T-helper 1 cell treated with Interleukin-12 subunit alpha and Interleukin-12 subunit beta and Interleukin-4 antibody, amounts not matched to agents 30 μg/mL and 1 μg/mL, for 36 hours (primary cell): Measurements from ENCODE around the gene NAT9.

Experiments used
- H3K27ac Mint-ChIP-seq: one replicate; pipeline ENCODE4 v1.8.0; 2021; ENCODE audit warnings: mild to moderate bottlenecking, mixed read lengths
- H3K27me3 Mint-ChIP-seq: one replicate; pipeline ENCODE4 v1.8.0; 2021; ENCODE audit warnings: low read depth, mixed read lengths
- H3K36me3 Mint-ChIP-seq: one replicate; pipeline ENCODE4 v1.8.0; 2021; ENCODE audit warnings: low read depth, mixed read lengths
- H3K4me1 Mint-ChIP-seq: one replicate; pipeline ENCODE4 v1.8.0; 2021; ENCODE audit warnings: low read depth, mixed read lengths
- H3K4me3 Mint-ChIP-seq: one replicate; pipeline ENCODE4 v1.8.0; 2021; ENCODE audit warnings: mild to moderate bottlenecking, moderate library complexity, mixed read lengths
- H3K9me3 Mint-ChIP-seq: one replicate; pipeline ENCODE4 v1.8.0; 2021; ENCODE audit warnings: mixed read lengths

Gene NAT9

GRCh38 chr17:74743755-74744154 is 32.4 kb downstream of the NAT9 start:
- H3K36me3 Mint-ChIP-seq, result peaks cover 24% of the 10 kb centered on the region
- H3K27ac Mint-ChIP-seq, result peak overlapping the region; percentile 82
- H3K27me3 Mint-ChIP-seq, result no peaks in the 10 kb centered on the region
- H3K9me3 Mint-ChIP-seq, result no peaks in the 10 kb centered on the region
- peak overlapping the region; percentile 76 for H3K4me3 Mint-ChIP-seq
- peaks cover 65% of the 10 kb centered on the region for H3K4me1 Mint-ChIP-seq

GRCh38 chr17:74742978-74743545 is 33.1 kb downstream of the NAT9 start:
- Mint-ChIP-seq H3K36me3 (peaks cover 25% of the 10 kb centered on the region), H3K27ac (peak overlapping the region; percentile 88), H3K4me1 (peaks cover 71% of the 10 kb centered on the region), H3K9me3 (no peaks in the 10 kb centered on the region), H3K27me3 (no peaks in the 10 kb centered on the region), H3K4me3 (peak overlapping the region; percentile 76)

- H3K27ac Mint-ChIP-seq, result peak overlapping the region; percentile 88
- peak overlapping the region; percentile 71 for H3K4me3 Mint-ChIP-seq
- peaks cover 74% of the 10 kb centered on the region for H3K4me1 Mint-ChIP-seq
- H3K36me3 Mint-ChIP-seq, result peaks cover 25% of the 10 kb centered on the region
- H3K9me3 Mint-ChIP-seq, result no peaks in the 10 kb centered on the region
- H3K27me3 Mint-ChIP-seq, result no peaks in the 10 kb centered on the region
Measured at GRCh38 chr17:74742153-74742515, 34.0 kb downstream of the NAT9 start.

GRCh38 chr17:74740641-74741387 is 35.3 kb downstream of the NAT9 start:
- Mint-ChIP-seq H3K4me1 (peaks cover 70% of the 10 kb centered on the region), H3K27ac (peak overlapping the region; percentile 88), H3K27me3 (peaks cover 4% of the 10 kb centered on the region), H3K9me3 (no peaks in the 10 kb centered on the region), H3K36me3 (peaks cover 25% of the 10 kb centered on the region), H3K4me3 (peak overlapping the region; percentile 70)

GRCh38 chr17:74740173-74740572 is 36.0 kb downstream of the NAT9 start:
- Mint-ChIP-seq H3K27me3 (peaks cover 4% of the 10 kb centered on the region), H3K4me1 (peaks cover 70% of the 10 kb centered on the region), H3K9me3 (no peaks in the 10 kb centered on the region), H3K36me3 (peaks cover 25% of the 10 kb centered on the region), H3K27ac (peak overlapping the region; percentile 82), H3K4me3 (peak overlapping the region; percentile 70)

- Mint-ChIP-seq H3K27ac (peak overlapping the region; percentile 82), H3K9me3 (no peaks in the 10 kb centered on the region), H3K4me1 (peaks cover 68% of the 10 kb centered on the region), H3K27me3 (peaks cover 8% of the 10 kb centered on the region), H3K4me3 (peak overlapping the region; percentile 88), H3K36me3 (peaks cover 22% of the 10 kb centered on the region)
Measured at GRCh38 chr17:74739227-74739831, 36.8 kb downstream of the NAT9 start.

- Mint-ChIP-seq H3K4me1 (peaks cover 58% of the 10 kb centered on the region), H3K27me3 (peaks cover 8% of the 10 kb centered on the region), H3K27ac (peak overlapping the region; percentile 82), H3K36me3 (peaks cover 15% of the 10 kb centered on the region), H3K9me3 (no peaks in the 10 kb centered on the region), H3K4me3 (peak overlapping the region; percentile 88)
Measured at GRCh38 chr17:74738051-74738996, 37.8 kb downstream of the NAT9 start.

GRCh38 chr17:74737299-74738050 is 38.7 kb downstream of the NAT9 start:
- H3K4me3 Mint-ChIP-seq, result peak overlapping the region; percentile 88
- H3K9me3 Mint-ChIP-seq, result no peaks in the 10 kb centered on the region
- H3K4me1 Mint-ChIP-seq, result peaks cover 51% of the 10 kb centered on the region

GRCh38 chr17:74736513-74737298 is 39.4 kb downstream of the NAT9 start, which contains the start of gene RAB37:
TSS of gene RAB37 (plus strand) at chr17:74737256. CDS start at chr17:74737273, 17 bp downstream.
- Mint-ChIP-seq H3K36me3 (peaks cover 10% of the 10 kb centered on the region), H3K27ac (peak within 1 kb of the TSS; percentile 82), H3K4me3 (peak within 1 kb of the TSS; percentile 88), H3K4me1 (peaks cover 43% of the 10 kb centered on the region), H3K9me3 (no peaks in the 10 kb centered on the region), H3K27me3 (peaks cover 8% of the 10 kb centered on the region)

More at GRCh38 chr17:74737299-74738050, 38.7 kb downstream of the NAT9 start:
- H3K27ac Mint-ChIP-seq, result peak overlapping the region; percentile 82
- peaks cover 12% of the 10 kb centered on the region for H3K36me3 Mint-ChIP-seq
- H3K27me3 Mint-ChIP-seq, result peaks cover 8% of the 10 kb centered on the region

- peaks cover 3% of the 10 kb centered on the region for H3K36me3 Mint-ChIP-seq
- peaks cover 34% of the 10 kb centered on the region for H3K4me1 Mint-ChIP-seq
- H3K27ac Mint-ChIP-seq, result no peak overlapping the region
- no peak overlapping the region for H3K4me3 Mint-ChIP-seq
- H3K27me3 Mint-ChIP-seq, result peaks cover 8% of the 10 kb centered on the region
- no peaks in the 10 kb centered on the region for H3K9me3 Mint-ChIP-seq
Measured at GRCh38 chr17:74734256-74734655, 41.9 kb downstream of the NAT9 start.

- no peak overlapping the region for H3K4me3 Mint-ChIP-seq
- peaks cover 8% of the 10 kb centered on the region for H3K27me3 Mint-ChIP-seq
- peaks cover 28% of the 10 kb centered on the region for H3K4me1 Mint-ChIP-seq
- no peaks in the 10 kb centered on the region for H3K36me3 Mint-ChIP-seq
- no peaks in the 10 kb centered on the region for H3K9me3 Mint-ChIP-seq
- H3K27ac Mint-ChIP-seq, result no peak overlapping the region
Measured at GRCh38 chr17:74733365-74734122, 42.6 kb downstream of the NAT9 start.

- Mint-ChIP-seq H3K27ac (no peak overlapping the region), H3K9me3 (no peaks in the 10 kb centered on the region), H3K4me1 (peaks cover 18% of the 10 kb centered on the region), H3K27me3 (peaks cover 8% of the 10 kb centered on the region), H3K4me3 (no peak overlapping the region), H3K36me3 (no peaks in the 10 kb centered on the region)
Measured at GRCh38 chr17:74732042-74732867, 43.9 kb downstream of the NAT9 start.
